ENCODE data around the gene ADGRV1. TPM values are rescaled to one million over a fixed set of nuclear protein-coding genes. Genes with fewer than 3 reads are reported as not detected.

ADGRV1 gene
- total and polyA plus RNA-seq, 2 donors (not counting 3 experiments of a cell fraction or from before 2014, with no cell fraction given) = 0.11 to 0.55 TPM

DNA sequence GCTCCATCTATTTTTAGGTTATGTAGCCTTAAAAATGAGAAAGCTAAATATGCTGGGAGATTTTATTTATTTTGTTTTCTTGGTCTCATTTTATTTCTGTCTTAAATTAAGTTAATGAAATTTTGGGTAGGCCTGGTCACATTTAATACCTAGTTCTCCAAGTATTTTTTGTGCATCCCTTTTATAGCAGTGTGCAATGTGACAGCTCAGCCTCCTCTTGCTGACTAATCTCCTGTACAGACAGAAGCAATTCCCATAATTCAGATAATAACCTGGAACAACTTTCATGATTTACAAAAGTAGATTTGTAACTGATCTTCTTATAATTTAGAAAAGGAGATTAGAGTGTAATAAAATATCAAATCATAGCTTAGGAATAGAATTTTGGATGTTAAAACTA is 403.9 kb downstream of the ADGRV1 start:
- intact Hi-C loops (cut with micrococcal nuclease) = loop anchor here (10.0 kb wide), 1 partner anchor 438 kb away; the partner anchor contains the start of gene LYSMD3
- no peak overlapping the region for H3K4me3 ChIP-seq (replicated peaks in 1 of 3; ENCODE audit: insufficient read depth in 1 of 3, low read depth in 1 of 3, low read length in 3 of 3)
- TF ChIP-seq FOS (IDR thresholded peaks at IDR 0.05; ENCODE audit: borderline replicate concordance, insufficient read depth, low read length) (peak; percentile 48), MYC (IDR thresholded peaks at IDR 0.05; ENCODE audit: low read depth, low read length) (no peak)
- H3K4me1 ChIP-seq (ENCODE audit: control insufficient read depth, extremely low read depth, insufficient read depth, low read length) = peaks cover 32% of the 10 kb centered on the region
- ChIA-PET POLR2A (no interaction called here), CTCF (interaction anchor here (0.7 to 1.8 kb wide), 3 partner anchors 19 to 30 kb away, joined by 3 to 5 read pairs (median 4); no protein-coding TSS in a partner anchor)
- no peaks in the 10 kb centered on the region for H3K9me3 ChIP-seq (replicated peaks; ENCODE audit: control insufficient read depth, insufficient read depth, low read length)
- dilution Hi-C loops (cut with MboI; ENCODE audit: extremely low pct_ligation_motif_present, low sequenced_read_pairs) = no loop called here
- FAIRE-seq (no peak), DNase-seq (ENCODE audit: low read depth, low spot score) (peak; percentile 35)
- no peaks in the 10 kb centered on the region for H3K27me3 ChIP-seq (ENCODE audit: control insufficient read depth in 2 of 2, insufficient read depth in 2 of 2, low read length in 2 of 2)
- H3K79me2 ChIP-seq (ENCODE audit: control insufficient read depth, insufficient read depth, low read length) = no peaks in the 10 kb centered on the region
- no peak overlapping the region for H3K27ac ChIP-seq (ENCODE audit: insufficient read depth, low read depth, low read length)
- no peaks in the 10 kb centered on the region for H3K36me3 ChIP-seq (ENCODE audit: control insufficient read depth in 2 of 2, extremely low read depth in 1 of 2, insufficient read depth in 2 of 2, low read length in 2 of 2)
- H4K20me1 ChIP-seq (replicated peaks; ENCODE audit: control insufficient read depth, extremely low read depth, insufficient read depth, low read length) = no peaks in the 10 kb centered on the region
- no peak overlapping the region for H2AFZ ChIP-seq (ENCODE audit: low read depth, low read length)
- H3K4me2 ChIP-seq (ENCODE audit: insufficient read depth, low read length) = no peak overlapping the region
- no TSS peak for BruUV-seq (replicated peaks)
- no peak overlapping the region for H3K9ac ChIP-seq (replicated peaks; ENCODE audit: extremely low read depth, insufficient read depth, low read length)
- H3K9me1 ChIP-seq (replicated peaks; ENCODE audit: control insufficient read depth, extremely low read depth, insufficient read depth, low read length) = no peaks in the 10 kb centered on the region

- no peaks in the 10 kb centered on the region for H3K9me3 ChIP-seq (replicated peaks; ENCODE audit: control insufficient read depth, insufficient read depth, low read length)
- H3K27me3 ChIP-seq (ENCODE audit: control insufficient read depth in 2 of 2, insufficient read depth in 2 of 2, low read length in 2 of 2) = no peaks in the 10 kb centered on the region
- H3K79me2 ChIP-seq (ENCODE audit: control insufficient read depth, insufficient read depth, low read length) = no peaks in the 10 kb centered on the region
- H3K4me1 ChIP-seq (ENCODE audit: control insufficient read depth, extremely low read depth, insufficient read depth, low read length) = peaks cover 42% of the 10 kb centered on the region
- no peak overlapping the region for H3K27ac ChIP-seq (ENCODE audit: insufficient read depth, low read depth, low read length)
- no peak overlapping the region for H2AFZ ChIP-seq (ENCODE audit: low read depth, low read length)
- intact Hi-C loops (cut with micrococcal nuclease) = loop anchor here (10.0 kb wide), 1 partner anchor 440 kb away; the partner anchor contains the start of gene LYSMD3
- ChIA-PET POLR2A (no interaction called here), CTCF (interaction anchor here (0.7 to 1.7 kb wide), 3 partner anchors 9 to 34 kb away, joined by 3 to 6 read pairs (median 6); no protein-coding TSS in a partner anchor)
- H3K4me2 ChIP-seq (ENCODE audit: insufficient read depth, low read length) = no peak overlapping the region
- TF ChIP-seq, protein P1, sequence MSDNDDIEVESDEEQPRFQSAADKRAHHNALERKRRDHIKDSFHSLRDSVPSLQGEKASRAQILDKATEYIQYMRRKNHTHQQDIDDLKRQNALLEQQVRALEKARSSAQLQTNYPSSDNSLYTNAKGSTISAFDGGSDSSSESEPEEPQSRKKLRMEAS (IDR thresholded peaks at IDR 0.05; ENCODE audit: insufficient read depth, insufficient read length) = no peak
- TF ChIP-seq POLR2A (IDR thresholded peaks at IDR 0.05; ENCODE audit: low read depth, low read length) = no peak
- TF ChIP-seq GATA2 (IDR thresholded peaks at IDR 0.05; ENCODE audit: insufficient read depth, insufficient read length, low read depth, low read length) = peak; percentile 72
- TF ChIP-seq FOS (IDR thresholded peaks at IDR 0.05; ENCODE audit: borderline replicate concordance, insufficient read depth, low read length) = peak; percentile 61
- peak; percentile 13 for TF ChIP-seq JUN (IDR thresholded peaks at IDR 0.05; ENCODE audit: borderline replicate concordance, insufficient read depth, insufficient read length, low read depth)
- FAIRE-seq (no peak), DNase-seq (ENCODE audit: low read depth, low spot score) (peak; percentile 47)
- BruUV-seq (replicated peaks) = no TSS peak
- no peaks in the 10 kb centered on the region for H3K36me3 ChIP-seq (ENCODE audit: control insufficient read depth in 2 of 2, extremely low read depth in 1 of 2, insufficient read depth in 2 of 2, low read length in 2 of 2)
- dilution Hi-C loops (cut with MboI; ENCODE audit: extremely low pct_ligation_motif_present, low sequenced_read_pairs) = no loop called here
- no peaks in the 10 kb centered on the region for H4K20me1 ChIP-seq (replicated peaks; ENCODE audit: control insufficient read depth, extremely low read depth, insufficient read depth, low read length)
- no peaks in the 10 kb centered on the region for H3K9me1 ChIP-seq (replicated peaks; ENCODE audit: control insufficient read depth, extremely low read depth, insufficient read depth, low read length)
- no peak overlapping the region for H3K4me3 ChIP-seq (replicated peaks in 1 of 3; ENCODE audit: insufficient read depth in 1 of 3, low read depth in 1 of 3, low read length in 3 of 3)
- no peak overlapping the region for H3K9ac ChIP-seq (replicated peaks; ENCODE audit: extremely low read depth, insufficient read depth, low read length)
Observed at GRCh38 chr5:90965110-90965685, 406.6 kb downstream of the ADGRV1 start.
